ENCODE results near the gene FSTL5. TPM values are rescaled to one million over a fixed set of nuclear protein-coding genes. Genes with fewer than 3 reads are reported as not detected.
"Not testable (repeated sequence)": the region's sequence is repeated elsewhere in the genome, so short reads cannot be mapped to it uniquely, and the experiment has no call there.

Gene FSTL5
- polyA plus RNA-seq, 1 donor, result 2.6 TPM

GRCh38 chr4:161829591-161829990, 334.2 kb downstream of the FSTL5 start:
- no peak for DNase-seq (ENCODE audit: low read depth)

- DNase-seq (ENCODE audit: low read depth), result no peak
Observed at GRCh38 chr4:161828061-161828460, 335.7 kb downstream of the FSTL5 start.

- DNase-seq (ENCODE audit: low read depth), result no peak
Observed at GRCh38 chr4:161827013-161827412, 336.8 kb downstream of the FSTL5 start.

GRCh38 chr4:161823450-161823849, 340.4 kb downstream of the FSTL5 start:
- DNase-seq (ENCODE audit: low read depth), result no peak

GRCh38 chr4:161822174-161822573, 341.6 kb downstream of the FSTL5 start:
- no peak for DNase-seq (ENCODE audit: low read depth)

- DNase-seq (ENCODE audit: low read depth), result no peak
Observed at GRCh38 chr4:161817914-161818313, 345.9 kb downstream of the FSTL5 start.

- no peak for DNase-seq (ENCODE audit: low read depth)
Observed at GRCh38 chr4:161816958-161817357, 346.8 kb downstream of the FSTL5 start.

- DNase-seq (ENCODE audit: low read depth), result no peak
Observed at GRCh38 chr4:161815841-161816240, 348.0 kb downstream of the FSTL5 start.

GRCh38 chr4:161813889-161814288, 349.9 kb downstream of the FSTL5 start:
- DNase-seq (ENCODE audit: low read depth), result no peak

- no peak for DNase-seq (ENCODE audit: low read depth)
Observed at GRCh38 chr4:161813389-161813788, 350.4 kb downstream of the FSTL5 start.

- DNase-seq (ENCODE audit: low read depth), result no peak
Observed at GRCh38 chr4:161803171-161803570, 360.6 kb downstream of the FSTL5 start.

GRCh38 chr4:161799710-161800109, 364.1 kb downstream of the FSTL5 start:
- DNase-seq (ENCODE audit: low read depth), result no peak

GRCh38 chr4:161792991-161793390, 370.8 kb downstream of the FSTL5 start:
- DNase-seq (ENCODE audit: low read depth), result no peak

- no peak for DNase-seq (ENCODE audit: low read depth)
Observed at GRCh38 chr4:161791796-161792556, 371.8 kb downstream of the FSTL5 start.

- DNase-seq (ENCODE audit: low read depth), result no peak
Observed at GRCh38 chr4:161767116-161767515, 396.7 kb downstream of the FSTL5 start.

GRCh38 chr4:161762796-161763195, 401.0 kb downstream of the FSTL5 start:
- DNase-seq (ENCODE audit: low read depth), result no peak

GRCh38 chr4:161760008-161760407, 403.8 kb downstream of the FSTL5 start:
- DNase-seq (ENCODE audit: low read depth), result no peak

GRCh38 chr4:161758412-161758811, 405.4 kb downstream of the FSTL5 start:
- not testable (repeated sequence) for DNase-seq (ENCODE audit: low read depth)

- DNase-seq (ENCODE audit: low read depth), result no peak
Observed at GRCh38 chr4:161728929-161729328, 434.9 kb downstream of the FSTL5 start.

- no peak for DNase-seq (ENCODE audit: low read depth)
Observed at GRCh38 chr4:161721947-161722346, 441.9 kb downstream of the FSTL5 start.

GRCh38 chr4:161717084-161717483, 446.7 kb downstream of the FSTL5 start:
- no peak for DNase-seq (ENCODE audit: low read depth)

- peak; percentile 16 for DNase-seq (ENCODE audit: low read depth)
Observed at GRCh38 chr4:161714931-161715330, 448.9 kb downstream of the FSTL5 start.

GRCh38 chr4:161714022-161714751, 449.6 kb downstream of the FSTL5 start:
- DNase-seq (ENCODE audit: low read depth), result no peak

All from forelimb muscle (tissue), 1 donor.